Fibroblast of skin of abdomen (primary cell): ENCODE measurements around the gene GCNT2.
"Not testable (repeated sequence)": the region's sequence is repeated elsewhere in the genome, so short reads cannot be mapped to it uniquely, and the experiment has no call there.

Source experiments
- DNase-seq: peaks from one replicate; pipeline ENCODE4 v3.0.0-alpha.2; 2013

GCNT2 gene

GRCh38 chr6:10514049-10514780, 6.9 kb upstream of the GCNT2 start:
- DNase-seq, result no peak

- DNase-seq, result no peak
Measured at GRCh38 chr6:10516953-10517352, 4.2 kb upstream of the GCNT2 start.

DNA sequence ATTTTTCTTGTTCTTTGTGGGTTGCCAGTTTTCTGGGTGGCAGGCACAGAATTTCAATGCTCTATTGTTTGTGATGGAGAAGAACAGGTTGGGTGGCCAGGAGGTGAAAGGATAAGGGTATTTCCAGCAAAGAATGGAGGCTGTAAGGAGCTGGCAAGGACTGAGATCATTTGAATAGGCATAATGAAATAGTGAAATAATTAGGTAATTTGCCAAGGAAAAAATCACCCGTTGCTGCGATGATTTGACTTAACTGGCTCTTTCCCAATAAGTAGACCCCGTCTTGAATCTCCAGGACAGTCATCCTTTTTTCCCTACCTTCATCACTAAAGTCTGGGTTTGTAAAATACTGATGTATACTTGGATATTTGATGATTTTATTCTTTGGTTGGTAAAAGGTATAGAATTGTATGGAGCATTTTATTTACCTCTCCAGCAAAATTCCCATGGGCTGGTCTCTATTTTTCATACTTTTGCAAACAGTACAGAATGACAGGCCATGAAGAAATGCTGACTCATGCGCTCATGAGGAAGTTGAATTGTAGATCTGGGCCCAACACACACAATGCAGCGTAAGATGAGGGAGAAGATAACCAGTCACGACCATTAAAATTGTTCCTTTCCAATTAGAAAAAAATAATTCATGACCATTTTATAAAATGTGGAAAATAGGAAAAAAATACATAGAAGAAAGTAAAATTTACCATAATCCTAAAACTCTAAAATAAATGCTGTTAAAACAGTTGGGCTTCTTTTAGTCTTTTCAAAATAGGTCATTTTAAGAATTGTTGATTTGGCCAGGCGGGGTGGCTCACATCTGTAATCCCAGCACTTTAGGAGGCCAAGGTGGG, 2.4 kb upstream of the GCNT2 start:
- no peak for DNase-seq

DNA sequence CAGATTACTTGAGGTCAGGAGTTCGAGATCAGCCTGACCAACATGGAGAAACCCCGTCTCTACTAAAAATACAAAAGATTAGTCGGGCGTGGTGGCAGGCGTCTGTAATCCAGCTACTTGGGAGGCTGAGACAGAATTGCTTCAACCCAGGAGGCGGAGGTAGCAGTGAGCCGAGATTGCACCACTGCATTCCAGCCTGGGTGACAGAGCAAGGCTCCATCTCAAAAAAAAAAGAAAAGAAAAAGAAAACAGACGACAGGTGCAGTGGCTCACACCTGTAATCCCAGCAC, 1.8 kb upstream of the GCNT2 start:
- not testable (repeated sequence) for DNase-seq

DNA sequence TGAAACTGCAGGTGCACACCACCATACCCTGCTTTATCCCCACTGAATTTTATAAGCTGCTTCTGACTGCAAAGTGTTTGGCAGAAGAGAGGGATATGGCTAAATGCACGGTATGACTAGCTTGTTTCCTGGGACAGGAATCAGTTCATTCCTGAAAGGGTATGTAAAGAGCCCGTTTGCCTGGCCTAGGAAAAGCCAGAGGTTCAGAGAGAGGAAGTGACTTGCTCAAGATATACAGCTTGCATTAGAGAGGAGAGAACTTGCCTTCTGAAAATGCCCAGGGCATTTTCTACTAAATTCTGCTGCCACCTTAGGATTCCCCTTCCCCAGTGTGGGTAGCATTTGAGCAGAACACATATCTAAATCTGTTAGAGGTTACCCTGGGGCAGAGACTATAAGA, 683 bp upstream of the GCNT2 start:
- no peak for DNase-seq

DNA sequence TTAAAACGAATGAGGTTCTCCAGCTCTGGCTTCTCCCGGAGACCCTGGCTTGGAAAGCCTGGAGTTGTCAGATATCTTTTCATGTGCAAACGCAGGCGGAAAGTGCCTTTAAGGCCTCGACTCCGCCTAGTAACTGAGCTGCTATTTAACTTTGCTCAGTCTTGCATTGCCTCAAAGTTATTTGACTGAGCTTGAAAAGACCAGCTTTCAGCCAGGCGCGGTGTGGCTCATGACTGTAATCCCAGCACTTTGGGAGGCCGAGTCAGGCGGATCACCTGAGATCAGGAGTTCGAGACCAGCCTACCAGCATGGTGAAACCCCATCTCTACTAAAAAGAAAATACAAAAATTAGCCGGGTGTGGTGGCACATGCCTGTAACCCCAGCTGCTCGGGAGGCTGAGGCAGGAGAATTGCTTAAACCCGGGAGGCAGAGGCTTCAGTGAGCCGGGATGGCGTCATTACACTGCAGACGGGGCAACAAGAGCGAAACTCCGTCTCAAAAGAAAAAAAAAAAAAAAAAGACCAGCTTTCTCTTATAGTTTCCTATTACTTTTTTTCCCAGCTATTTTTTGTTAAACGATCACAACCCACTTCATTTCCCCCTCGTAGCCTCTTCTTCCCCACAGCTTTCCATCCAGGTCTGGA, 1.9 kb downstream of the GCNT2 start:
- DNase-seq, result no peak

DNA sequence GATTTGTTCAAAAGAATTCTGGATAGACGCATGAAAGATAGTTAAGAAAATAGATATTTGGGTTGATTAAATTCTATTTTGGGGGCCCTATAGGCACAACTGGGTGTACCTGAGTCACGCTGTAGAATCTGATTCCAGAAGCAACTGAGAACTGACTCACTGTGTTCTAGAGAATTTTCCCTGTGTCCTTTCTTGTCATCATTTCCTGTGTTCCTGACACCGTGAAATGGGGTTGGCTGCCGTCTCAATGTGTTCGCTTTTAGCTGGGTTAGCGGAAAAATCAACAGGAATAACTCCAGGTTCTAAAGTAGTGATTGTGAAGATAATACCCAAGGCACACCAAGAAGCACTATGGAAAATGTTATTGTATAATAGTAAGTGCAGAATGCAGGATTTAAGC, 5.0 kb downstream of the GCNT2 start:
- DNase-seq, result no peak

- DNase-seq, result no peak
Measured at GRCh38 chr6:10528158-10528981, 7.2 kb downstream of the GCNT2 start.

DNA sequence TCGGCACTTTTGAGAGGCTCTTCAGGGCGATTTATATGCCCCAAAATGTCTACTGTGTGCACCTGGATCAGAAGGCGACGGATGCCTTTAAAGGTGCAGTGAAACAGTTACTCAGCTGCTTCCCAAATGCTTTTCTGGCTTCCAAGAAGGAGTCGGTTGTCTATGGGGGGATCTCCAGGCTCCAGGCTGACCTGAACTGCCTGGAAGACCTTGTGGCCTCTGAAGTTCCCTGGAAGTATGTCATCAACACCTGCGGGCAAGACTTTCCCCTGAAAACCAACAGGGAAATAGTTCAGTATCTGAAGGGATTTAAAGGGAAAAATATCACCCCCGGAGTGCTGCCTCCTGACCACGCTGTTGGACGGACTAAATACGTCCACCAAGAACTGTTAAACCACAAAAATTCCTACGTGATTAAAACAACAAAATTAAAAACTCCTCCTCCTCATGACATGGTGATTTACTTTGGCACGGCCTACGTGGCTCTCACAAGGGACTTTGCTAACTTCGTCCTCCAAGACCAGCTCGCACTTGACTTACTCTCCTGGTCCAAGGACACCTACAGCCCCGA, 8.2 kb downstream of the GCNT2 start:
- no peak for DNase-seq

- DNase-seq, result not testable (repeated sequence)
Measured at GRCh38 chr6:10529828-10530374, 8.8 kb downstream of the GCNT2 start.

DNA sequence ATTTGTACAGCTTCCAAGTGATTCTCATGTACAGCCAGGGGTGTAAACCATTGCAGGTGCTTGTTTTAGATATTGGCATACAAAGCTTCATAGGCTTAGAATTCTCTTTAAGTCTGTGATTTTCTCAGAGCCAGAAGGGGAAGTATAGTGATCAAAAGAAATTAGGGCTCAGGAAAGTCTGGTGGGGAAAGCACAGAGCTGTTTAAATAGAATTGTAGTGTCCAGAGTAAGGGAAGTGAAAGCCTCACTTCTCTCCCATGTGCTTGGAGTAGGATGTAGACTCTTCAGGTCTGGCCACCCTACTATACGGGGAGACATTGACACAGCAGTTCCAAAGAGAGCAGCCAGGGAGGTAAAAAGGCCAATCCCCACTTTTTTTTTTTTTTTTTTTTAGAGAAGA, 10.4 kb downstream of the GCNT2 start:
- no peak for DNase-seq

DNA sequence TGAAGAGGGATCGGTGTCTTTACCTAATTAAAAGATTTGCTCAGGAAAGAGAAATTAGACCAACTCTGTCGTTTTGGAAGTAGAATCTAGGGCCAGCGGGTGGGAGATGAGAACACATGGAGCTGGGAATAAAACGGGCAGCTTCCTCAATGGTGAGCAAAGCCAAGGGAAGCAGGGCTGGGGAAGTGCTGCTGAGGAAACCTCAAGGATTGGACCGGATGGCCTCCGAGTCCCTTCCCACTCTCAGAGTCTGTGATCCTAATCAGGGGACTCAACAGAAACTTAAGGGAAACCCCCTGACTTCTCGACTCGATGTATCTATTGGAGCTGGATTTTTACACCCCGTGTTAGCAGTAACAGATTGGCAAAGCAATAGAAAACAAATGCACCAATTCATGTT, 10.8 kb downstream of the GCNT2 start:
- no peak for DNase-seq

DNA sequence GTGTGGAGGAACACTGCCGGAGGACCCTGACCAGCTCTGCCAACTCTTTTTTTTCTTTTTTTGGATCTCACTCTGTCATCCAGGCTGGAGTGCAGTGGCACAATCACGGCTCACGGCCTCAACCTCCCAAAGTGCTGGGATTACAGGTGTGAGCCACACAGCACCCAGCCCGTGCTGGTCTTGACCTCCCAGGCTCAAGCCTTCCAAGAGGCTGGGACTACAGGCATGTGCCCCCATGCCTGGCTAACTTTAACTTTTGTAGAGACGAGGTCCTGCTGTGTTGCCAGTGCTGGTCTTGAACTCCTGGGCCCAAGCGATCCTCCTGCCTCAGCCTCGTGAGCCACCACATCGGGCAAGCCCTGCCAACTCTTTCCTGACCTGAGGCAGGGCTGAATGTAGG, 11.2 kb downstream of the GCNT2 start:
- no peak for DNase-seq

DNA sequence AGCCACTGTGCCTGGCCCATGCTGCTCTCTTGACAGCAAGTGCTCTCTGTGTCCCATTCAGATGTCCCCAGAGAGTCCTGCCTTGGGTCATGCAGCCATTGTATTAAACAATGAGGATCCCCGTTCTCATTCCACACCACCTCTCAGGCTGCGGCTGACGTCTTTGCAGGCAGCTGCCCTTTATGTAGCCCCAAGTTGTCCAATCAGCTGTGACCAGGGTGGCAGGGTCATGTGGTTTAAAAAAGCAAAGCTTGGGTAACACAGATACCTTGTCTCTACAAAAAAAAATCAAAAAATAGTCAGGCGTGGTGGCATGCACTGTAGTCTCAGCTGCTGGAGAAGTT, 13.2 kb downstream of the GCNT2 start:
- DNase-seq, result no peak

- no peak for DNase-seq
Measured at GRCh38 chr6:10535193-10535592, 14.0 kb downstream of the GCNT2 start.

DNA sequence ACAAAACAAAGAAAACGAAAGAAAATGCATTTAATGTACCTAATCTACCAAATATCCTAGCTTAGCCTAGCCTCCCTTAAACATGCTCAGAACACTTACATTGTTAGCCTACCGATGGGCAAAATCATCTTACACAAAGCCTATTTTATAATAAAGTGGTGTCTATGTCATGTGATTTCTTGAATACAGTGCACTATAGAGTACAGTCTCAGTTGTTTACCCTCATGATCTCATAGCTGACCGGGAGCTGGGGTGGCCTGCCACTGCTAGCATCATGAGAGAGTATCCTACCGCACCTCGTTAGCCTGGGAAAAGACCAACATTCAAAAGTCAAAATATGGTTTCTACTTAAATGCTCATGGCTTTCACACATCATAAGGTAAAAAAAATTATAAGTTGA, 16.6 kb downstream of the GCNT2 start:
- DNase-seq, result no peak

GRCh38 chr6:10540073-10540746, 19.1 kb downstream of the GCNT2 start:
- no peak for DNase-seq

GRCh38 chr6:10541591-10541990, 20.4 kb downstream of the GCNT2 start:
- DNase-seq, result no peak

DNA sequence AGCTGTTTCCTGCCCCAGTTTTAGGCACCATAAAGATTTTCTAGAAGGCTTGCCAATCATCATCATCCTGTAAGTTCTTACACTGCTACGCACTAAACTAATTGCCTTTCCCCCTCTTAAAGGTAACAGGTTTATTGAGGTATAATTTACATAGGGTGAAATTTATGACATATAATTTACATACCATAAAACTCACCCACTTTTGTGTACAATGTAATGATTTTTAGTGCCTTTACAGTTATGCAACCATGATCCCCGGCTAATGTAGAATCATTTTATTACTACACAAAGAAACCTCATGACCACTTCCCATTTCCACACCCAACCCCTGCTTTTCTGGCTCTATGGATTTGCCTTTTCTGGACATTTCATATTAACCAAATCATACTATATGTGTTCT, 21.1 kb downstream of the GCNT2 start:
- DNase-seq, result no peak

GRCh38 chr6:10543488-10543887, 22.3 kb downstream of the GCNT2 start:
- no peak for DNase-seq

DNA sequence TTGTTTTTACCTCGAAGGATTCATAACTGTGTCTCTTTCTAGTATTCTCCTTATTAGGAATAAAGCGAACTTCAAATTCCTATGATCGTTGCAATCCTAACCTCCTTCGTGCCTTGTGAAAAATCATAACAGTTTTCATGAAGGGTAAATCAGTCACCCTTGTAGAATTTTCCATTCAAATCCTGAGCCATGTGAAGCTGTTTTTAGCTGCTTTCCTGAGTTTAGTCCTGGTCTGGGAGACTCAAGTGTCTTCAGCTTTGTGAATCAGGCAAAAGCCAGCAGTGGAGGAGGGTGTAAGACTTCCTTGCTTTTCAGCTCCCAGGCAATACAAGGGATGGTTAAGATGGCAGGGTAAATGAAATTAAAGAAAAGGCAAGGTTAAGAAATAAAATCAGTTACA, 24.3 kb downstream of the GCNT2 start:
- no peak for DNase-seq

GRCh38 chr6:10547809-10548208, 26.7 kb downstream of the GCNT2 start:
- no peak for DNase-seq
